Activated T-helper 2 cell treated with anti-CD3 and anti-CD28 coated beads, Interferon-gamma antibody, Interleukin-2, Interleukin-4, amounts not matched to agents 10 μg/mL and 5 μg/mL and 100 μg/mL, durations not matched to agents 14 hours and 24 hours and 36 hours (primary cell): Measurements from ENCODE around the gene ZNF467. TPM values are rescaled to one million over a fixed set of nuclear protein-coding genes. Genes with fewer than 3 reads are reported as not detected.
A peak's percentile ranks its signal among the peaks of the same experiment; 100 is the strongest.

ENCODE experiments used
- DNase-seq: peaks from one replicate; pipeline ENCODE4 v3.0.0; 2021; ENCODE audit warnings: low spot score
- H3K27ac Mint-ChIP-seq: one replicate; pipeline ENCODE4 v1.8.0; 2021; ENCODE audit warnings: mixed read lengths
- H3K27me3 Mint-ChIP-seq: one replicate; pipeline ENCODE4 v1.8.0; 2021; ENCODE audit warnings: low read depth, mixed read lengths
- H3K36me3 Mint-ChIP-seq: one replicate; pipeline ENCODE4 v1.8.0; 2021; ENCODE audit warnings: low read depth, mixed read lengths
- H3K4me1 Mint-ChIP-seq: one replicate; pipeline ENCODE4 v1.8.0; 2021; ENCODE audit warnings: low read depth, mixed read lengths
- H3K4me3 Mint-ChIP-seq: one replicate; pipeline ENCODE4 v1.8.0; 2021; ENCODE audit warnings: low read depth, mild to moderate bottlenecking, moderate library complexity, mixed read lengths
- H3K9me3 Mint-ChIP-seq: one replicate; pipeline ENCODE4 v1.8.0; 2021; ENCODE audit warnings: mixed read lengths
- intact Hi-C: fragments of 100-400 bp; cut with micrococcal nuclease; formaldehyde crosslinking; loops from one replicate; pipeline ENCODE4 v1.15.1; 2023
- total RNA-seq: library from RNA; stranded (reverse); gene quantifications from 2 replicates; pipeline ENCODE4 v1.2.3, GENCODE V29; 2022

The ZNF467 gene, protein sequence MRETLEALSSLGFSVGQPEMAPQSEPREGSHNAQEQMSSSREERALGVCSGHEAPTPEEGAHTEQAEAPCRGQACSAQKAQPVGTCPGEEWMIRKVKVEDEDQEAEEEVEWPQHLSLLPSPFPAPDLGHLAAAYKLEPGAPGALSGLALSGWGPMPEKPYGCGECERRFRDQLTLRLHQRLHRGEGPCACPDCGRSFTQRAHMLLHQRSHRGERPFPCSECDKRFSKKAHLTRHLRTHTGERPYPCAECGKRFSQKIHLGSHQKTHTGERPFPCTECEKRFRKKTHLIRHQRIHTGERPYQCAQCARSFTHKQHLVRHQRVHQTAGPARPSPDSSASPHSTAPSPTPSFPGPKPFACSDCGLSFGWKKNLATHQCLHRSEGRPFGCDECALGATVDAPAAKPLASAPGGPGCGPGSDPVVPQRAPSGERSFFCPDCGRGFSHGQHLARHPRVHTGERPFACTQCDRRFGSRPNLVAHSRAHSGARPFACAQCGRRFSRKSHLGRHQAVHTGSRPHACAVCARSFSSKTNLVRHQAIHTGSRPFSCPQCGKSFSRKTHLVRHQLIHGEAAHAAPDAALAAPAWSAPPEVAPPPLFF
- not detected in 2 replicates for total RNA-seq

DNA sequence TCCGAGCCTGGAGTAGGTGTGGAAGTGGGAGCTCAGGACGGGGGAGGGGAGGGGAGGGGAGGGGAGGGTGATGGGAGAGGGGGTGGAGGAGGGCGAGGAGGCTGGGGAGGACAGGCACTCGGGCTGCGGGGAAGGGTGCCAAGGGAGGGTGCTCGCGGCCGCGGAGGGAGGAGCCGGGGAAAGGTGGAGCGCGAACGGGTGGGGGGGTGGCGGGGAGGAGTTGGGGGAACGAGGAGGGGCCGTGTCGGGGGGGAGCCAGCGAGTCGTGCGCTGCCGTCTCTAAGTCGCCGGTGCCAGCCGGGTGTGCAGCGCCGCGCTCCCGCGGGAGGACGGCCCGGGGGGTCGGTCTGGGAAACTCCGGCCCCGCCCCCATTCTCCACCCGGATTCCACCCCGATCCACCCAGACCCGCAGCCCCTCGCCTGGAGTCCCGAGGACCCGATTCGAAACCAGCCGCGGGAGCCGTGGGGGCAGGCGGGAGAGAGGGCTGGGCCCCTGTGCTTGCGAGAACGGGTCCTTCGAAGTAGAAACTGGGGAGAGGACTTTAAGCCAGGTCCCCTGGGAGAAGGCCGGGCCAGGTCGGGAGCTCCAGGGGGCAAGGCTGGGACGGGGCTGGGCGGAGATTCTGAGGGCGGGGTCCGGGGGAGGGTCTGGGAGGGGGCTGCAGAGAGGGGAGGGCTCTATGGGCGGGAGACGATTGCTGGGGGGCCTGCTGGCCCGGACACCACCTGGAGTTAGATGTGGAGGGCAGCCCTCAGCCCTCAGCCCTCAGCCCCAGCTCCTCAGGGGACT lies at the start of gene ZNF467:
ZNF467 (minus strand) TSS at position 143 of the 791 bp plus-strand sequence. CDS start 2,556 bp downstream, outside the sequence.
- H3K27me3 Mint-ChIP-seq, result peaks cover 32% of the 10 kb centered on the region
- peaks cover 3% of the 10 kb centered on the region for H3K4me1 Mint-ChIP-seq
- peak within 1 kb of the TSS; percentile 57 for H3K4me3 Mint-ChIP-seq
- H3K36me3 Mint-ChIP-seq, result no peaks in the 10 kb centered on the region
- H3K27ac Mint-ChIP-seq, result no peak within 1 kb of the TSS
- DNase-seq, result no peak
- intact Hi-C loops, result loop anchor here (5.0 kb wide), 2 partner anchors 64 to 99 kb away; partner anchors contain the start of genes ATP6V0E2 and ZNF862
- no peaks in the 10 kb centered on the region for H3K9me3 Mint-ChIP-seq

DNA sequence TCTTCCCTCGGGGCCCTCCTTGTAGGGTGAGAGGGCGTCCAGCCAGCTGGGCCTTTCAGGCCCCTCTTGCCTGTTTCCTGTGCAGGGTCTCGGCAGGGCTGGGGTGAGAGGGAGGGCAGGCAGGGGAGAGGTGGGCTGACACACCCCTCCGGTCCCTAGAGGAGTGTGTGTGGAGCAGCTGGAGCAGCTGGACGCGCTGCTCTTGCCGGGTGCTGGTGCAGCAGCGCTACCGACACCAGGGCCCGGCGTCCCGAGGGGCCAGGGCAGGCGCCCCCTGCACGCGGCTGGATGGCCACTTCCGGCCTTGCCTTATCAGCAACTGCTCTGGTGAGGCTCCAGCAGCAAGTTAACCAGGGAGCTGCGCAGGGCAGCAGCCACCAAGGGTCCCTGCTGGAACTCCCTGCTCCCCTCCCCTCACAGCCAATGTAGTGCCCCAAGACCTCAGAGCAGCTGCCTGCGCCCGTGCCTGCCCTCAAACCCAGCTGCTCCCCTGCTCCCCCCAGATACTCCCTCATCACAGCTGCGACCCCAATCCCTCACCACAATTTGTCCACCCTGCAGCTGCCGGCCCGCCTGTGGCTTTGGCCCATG lies 49.1 kb upstream of the ZNF467 start:
- intact Hi-C loops, result no loop called here
- Mint-ChIP-seq H3K27ac (no peak overlapping the region), H3K27me3 (no peaks in the 10 kb centered on the region), H3K4me3 (no peak overlapping the region), H3K4me1 (no peaks in the 10 kb centered on the region), H3K36me3 (no peaks in the 10 kb centered on the region), H3K9me3 (no peaks in the 10 kb centered on the region)
- no peak for DNase-seq

DNA sequence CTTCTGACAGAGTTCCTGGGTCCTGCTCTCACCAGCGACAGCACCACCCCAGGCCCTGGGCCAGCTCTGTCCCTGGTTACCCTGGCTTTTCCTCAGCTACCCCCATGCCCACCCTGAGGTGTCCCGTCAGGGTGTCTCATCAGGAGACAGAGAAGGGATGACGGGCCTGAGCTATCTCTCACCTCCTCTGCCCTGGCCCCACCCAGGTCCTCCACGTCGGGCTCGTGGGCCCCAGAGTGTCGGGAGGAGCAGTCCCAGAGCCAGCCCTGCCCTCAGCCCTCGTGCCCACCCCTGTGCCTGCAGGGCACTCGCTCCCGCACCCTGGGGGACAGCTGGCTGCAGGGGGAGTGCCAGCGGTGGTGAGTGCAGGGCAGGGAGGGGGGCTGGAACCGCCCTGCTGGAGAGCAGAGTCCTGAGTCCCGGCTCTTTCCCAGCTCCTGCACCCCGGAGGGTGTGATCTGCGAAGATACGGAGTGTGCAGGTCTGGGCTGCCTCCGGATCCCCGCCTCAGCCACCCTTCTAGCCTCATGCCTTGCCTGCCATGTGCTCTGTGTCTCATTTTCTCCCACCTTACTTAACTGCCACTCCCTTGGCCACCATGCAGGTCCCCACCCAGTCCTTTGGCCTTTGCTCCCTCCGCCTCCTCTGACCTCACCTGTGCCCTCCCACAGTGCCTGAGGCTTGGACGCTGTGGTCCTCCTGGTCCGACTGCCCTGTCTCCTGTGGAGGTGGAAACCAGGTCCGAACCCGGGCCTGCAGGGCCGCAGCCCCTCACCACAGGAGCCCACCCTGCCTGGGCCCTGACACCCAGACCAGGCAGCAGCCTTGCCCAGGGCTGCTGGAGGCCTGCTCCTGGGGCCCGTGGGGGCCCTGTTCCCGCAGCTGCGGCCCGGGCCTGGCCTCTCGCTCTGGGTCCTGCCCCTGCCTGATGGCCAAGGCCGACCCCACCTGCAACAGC lies 48.1 kb upstream of the ZNF467 start:
- H3K4me1 Mint-ChIP-seq, result no peaks in the 10 kb centered on the region
- no peaks in the 10 kb centered on the region for H3K27me3 Mint-ChIP-seq
- no peaks in the 10 kb centered on the region for H3K9me3 Mint-ChIP-seq
- H3K4me3 Mint-ChIP-seq, result no peak overlapping the region
- H3K27ac Mint-ChIP-seq, result no peak overlapping the region
- DNase-seq, result no peak
- no peaks in the 10 kb centered on the region for H3K36me3 Mint-ChIP-seq
- intact Hi-C loops, result no loop called here

DNA sequence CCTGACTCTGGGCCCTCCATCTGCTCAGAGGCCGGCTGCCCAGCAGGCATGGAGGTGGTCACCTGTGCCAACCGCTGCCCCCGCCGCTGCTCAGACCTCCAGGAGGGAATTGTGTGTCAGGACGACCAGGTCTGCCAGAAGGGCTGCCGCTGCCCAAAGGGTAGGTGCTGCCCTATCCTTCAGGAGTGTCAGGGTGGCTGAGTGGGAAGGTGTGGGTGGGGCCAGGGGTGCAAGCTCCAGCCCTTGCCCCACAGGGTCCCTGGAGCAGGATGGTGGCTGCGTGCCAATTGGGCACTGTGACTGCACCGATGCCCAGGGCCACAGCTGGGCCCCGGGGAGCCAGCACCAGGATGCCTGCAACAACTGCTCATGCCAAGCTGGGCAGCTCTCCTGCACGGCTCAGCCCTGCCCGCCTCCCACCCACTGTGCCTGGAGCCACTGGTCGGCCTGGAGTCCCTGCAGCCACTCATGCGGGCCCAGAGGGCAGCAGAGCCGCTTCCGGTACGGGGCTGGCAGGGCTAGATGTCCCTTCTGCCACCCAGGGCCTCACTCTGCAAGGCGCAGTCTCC lies 47.3 kb upstream of the ZNF467 start:
- Mint-ChIP-seq H3K4me3 (no peak overlapping the region), H3K27me3 (no peaks in the 10 kb centered on the region), H3K27ac (no peak overlapping the region), H3K4me1 (no peaks in the 10 kb centered on the region), H3K9me3 (no peaks in the 10 kb centered on the region), H3K36me3 (no peaks in the 10 kb centered on the region)
- no peak for DNase-seq
- intact Hi-C loops, result no loop called here

DNA sequence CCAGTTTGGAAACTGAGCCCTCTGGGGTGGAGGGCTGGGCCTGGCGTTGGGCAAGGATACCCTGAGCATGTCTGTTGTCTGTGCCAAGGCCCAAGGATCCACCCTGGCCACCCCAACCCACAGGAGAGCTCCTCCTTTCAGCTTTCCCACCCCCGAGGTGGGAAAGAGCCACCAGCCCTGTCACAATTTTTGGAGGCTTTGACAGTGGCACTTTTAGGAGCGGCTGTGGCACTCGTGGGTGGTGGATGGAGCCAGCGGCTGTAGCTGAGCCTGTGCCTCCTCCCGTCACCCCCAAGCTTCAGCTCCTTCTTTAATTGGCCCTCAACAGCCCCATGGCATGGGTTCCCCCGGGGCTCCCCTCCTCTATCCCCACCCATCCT lies 46.6 kb upstream of the ZNF467 start:
- no peaks in the 10 kb centered on the region for H3K27me3 Mint-ChIP-seq
- no peak overlapping the region for H3K4me3 Mint-ChIP-seq
- H3K36me3 Mint-ChIP-seq, result no peaks in the 10 kb centered on the region
- H3K9me3 Mint-ChIP-seq, result no peaks in the 10 kb centered on the region
- H3K4me1 Mint-ChIP-seq, result no peaks in the 10 kb centered on the region
- intact Hi-C loops, result no loop called here
- DNase-seq, result no peak
- H3K27ac Mint-ChIP-seq, result no peak overlapping the region

DNA sequence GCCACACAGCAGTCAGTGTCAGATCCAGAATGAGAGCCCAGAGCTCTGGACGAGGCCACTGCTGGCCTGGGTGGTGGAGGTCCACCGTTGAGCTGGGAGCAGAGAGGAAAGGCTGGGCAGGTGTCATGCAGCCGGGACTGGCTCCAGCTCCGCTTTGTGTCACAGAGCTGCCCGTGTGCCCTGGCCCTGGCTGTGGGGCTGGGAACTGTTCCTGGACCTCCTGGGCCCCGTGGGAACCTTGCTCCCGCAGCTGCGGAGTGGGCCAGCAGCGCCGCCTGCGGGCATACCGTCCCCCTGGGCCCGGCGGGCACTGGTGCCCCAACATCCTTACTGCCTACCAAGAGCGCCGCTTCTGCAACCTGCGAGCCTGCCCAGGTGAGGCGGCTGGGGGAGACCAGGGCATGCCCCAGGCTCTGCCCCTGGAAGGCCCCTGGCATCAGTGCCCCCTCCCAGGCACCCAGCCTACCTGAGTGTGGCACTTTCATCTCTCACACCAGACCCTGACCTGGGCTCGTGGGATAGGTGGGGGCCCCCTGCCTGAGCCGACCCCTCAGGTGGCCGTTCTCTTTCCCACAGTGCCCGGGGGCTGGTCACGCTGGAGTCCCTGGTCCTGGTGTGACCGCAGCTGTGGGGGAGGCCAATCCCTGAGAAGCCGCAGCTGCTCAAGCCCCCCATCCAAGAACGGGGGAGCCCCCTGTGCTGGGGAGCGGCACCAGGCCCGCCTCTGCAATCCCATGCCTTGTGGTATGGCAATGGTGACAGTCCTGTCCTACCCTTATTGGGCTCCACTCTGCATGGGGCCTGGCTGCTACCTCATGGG lies 46.0 kb upstream of the ZNF467 start:
- H3K9me3 Mint-ChIP-seq, result no peaks in the 10 kb centered on the region
- no peaks in the 10 kb centered on the region for H3K27me3 Mint-ChIP-seq
- no peaks in the 10 kb centered on the region for H3K4me1 Mint-ChIP-seq
- DNase-seq, result no peak
- no peak overlapping the region for H3K27ac Mint-ChIP-seq
- no peaks in the 10 kb centered on the region for H3K36me3 Mint-ChIP-seq
- H3K4me3 Mint-ChIP-seq, result no peak overlapping the region
- intact Hi-C loops, result no loop called here

DNA sequence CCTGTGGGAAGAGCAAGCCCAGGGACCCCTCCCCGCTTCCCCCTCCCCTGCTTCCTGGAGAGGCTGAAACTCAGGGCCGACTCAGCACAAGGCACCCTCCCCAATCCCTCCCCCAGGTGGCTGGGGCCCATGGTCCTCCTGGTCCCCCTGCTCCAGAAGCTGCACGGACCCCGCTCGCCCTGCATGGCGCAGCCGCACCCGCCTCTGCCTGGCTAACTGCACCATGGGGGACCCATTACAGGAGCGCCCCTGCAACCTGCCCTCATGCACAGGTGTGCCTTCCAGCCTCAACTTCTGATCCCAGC lies 45.1 kb upstream of the ZNF467 start:
- Mint-ChIP-seq H3K36me3 (no peaks in the 10 kb centered on the region), H3K4me1 (no peaks in the 10 kb centered on the region), H3K27ac (no peak overlapping the region), H3K27me3 (no peaks in the 10 kb centered on the region), H3K9me3 (no peaks in the 10 kb centered on the region), H3K4me3 (no peak overlapping the region)
- no peak for DNase-seq
- intact Hi-C loops, result no loop called here

DNA sequence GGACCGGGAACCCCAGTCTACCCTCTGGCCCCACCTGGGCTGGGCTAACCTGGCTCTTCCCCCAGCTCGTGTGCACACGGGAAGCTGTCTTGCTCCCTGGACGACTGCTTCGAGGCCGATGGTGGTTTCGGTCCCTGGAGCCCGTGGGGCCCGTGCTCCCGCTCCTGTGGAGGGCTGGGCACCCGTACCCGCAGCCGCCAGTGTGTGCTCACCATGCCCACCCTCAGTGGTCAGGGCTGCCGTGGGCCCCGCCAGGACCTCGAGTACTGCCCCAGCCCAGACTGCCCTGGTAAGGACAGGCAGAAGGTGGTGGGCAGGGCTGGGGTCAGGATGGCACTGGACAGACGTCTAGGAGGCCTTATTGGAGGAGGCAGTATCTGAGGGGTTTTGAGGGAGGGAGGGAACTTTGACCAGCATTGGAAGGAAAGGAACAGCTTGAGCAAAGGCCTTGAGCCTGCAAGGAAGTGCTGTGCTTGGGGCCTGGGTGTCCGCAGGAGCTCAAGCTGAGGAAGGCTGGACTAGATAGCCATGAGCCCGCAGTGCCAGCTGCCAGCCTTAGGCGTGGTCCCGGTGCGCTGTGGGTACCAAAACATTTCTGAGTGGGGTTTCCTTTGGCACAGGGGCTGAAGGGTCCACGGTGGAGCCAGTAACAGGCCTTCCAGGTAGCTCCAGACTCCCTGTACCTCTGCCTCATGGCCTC lies 44.6 kb upstream of the ZNF467 start:
- intact Hi-C loops, result no loop called here
- no peaks in the 10 kb centered on the region for H3K27me3 Mint-ChIP-seq
- DNase-seq, result no peak
- H3K4me1 Mint-ChIP-seq, result no peaks in the 10 kb centered on the region
- no peaks in the 10 kb centered on the region for H3K9me3 Mint-ChIP-seq
- H3K27ac Mint-ChIP-seq, result no peak overlapping the region
- H3K36me3 Mint-ChIP-seq, result no peaks in the 10 kb centered on the region
- no peak overlapping the region for H3K4me3 Mint-ChIP-seq

DNA sequence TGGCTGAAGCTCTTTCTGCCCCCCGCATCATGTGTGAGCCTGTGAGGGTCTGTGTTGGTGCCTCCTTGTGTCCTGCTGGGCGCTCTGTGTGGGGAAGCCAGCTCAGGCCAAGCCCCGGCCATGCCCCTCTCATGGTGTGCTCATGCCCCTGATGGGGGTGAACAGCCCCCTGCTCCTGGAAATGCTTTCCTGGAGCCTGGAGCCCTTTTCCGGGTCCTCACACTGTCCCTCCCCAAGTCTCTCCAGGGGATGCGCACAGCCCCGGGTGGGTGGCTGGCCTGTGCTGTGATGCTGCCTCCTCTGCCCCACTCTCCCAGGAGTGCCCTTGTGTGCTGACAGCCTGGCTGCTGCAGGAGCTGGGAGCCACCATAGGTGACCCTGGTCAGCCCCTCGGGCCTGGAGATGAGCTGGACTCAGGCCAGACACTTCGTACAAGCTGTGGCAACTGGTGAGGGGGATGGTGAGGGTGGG lies 43.9 kb upstream of the ZNF467 start:
- intact Hi-C loops, result no loop called here
- no peaks in the 10 kb centered on the region for H3K9me3 Mint-ChIP-seq
- no peak overlapping the region for H3K27ac Mint-ChIP-seq
- no peak for DNase-seq
- H3K27me3 Mint-ChIP-seq, result no peaks in the 10 kb centered on the region
- H3K36me3 Mint-ChIP-seq, result no peaks in the 10 kb centered on the region
- no peak overlapping the region for H3K4me3 Mint-ChIP-seq
- H3K4me1 Mint-ChIP-seq, result no peaks in the 10 kb centered on the region

DNA sequence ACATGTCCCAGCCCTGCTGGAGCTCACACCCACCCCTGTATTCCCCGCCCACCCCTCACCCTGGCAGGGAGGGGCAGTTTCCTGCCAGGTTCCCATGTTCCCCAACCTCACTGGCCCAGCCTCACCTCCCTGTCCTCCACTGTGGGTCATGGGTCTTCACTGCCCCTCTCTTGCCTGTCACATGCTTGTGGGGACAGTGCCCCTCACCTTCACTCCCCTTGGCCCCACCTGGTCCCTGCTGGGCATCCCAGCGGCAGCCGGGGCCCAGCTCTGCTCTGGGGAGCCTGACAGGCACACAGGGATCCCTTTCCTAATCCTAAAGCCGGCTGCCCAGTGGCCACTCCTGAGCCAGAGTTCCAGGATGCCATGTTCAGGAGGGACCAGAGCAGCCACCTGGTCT lies 43.4 kb upstream of the ZNF467 start:
- no peak for DNase-seq
- Mint-ChIP-seq H3K36me3 (no peaks in the 10 kb centered on the region), H3K9me3 (no peaks in the 10 kb centered on the region), H3K27me3 (no peaks in the 10 kb centered on the region), H3K4me1 (no peaks in the 10 kb centered on the region), H3K4me3 (no peak overlapping the region), H3K27ac (no peak overlapping the region)
- intact Hi-C loops, result no loop called here

DNA sequence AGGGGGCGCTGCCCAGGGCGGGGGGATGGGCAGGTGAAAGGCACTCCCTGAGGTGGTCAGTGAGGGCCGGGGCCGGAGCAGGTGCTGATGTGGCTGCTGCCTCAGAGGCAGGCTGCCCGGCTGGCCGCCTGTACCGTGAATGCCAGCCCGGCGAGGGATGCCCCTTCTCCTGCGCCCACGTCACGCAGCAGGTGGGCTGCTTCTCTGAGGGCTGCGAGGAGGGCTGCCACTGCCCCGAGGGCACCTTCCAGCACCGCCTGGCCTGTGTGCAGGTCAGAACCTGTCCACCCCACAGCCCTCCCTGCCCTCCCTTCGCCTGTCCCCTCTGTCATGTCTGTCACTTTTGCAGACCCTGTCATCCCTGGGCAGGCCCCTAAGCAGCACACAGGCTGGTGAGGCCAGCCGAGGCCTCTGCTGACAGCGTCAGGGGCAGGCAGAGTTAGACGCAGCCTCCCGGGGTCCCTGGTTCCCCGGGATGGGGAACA lies 42.9 kb upstream of the ZNF467 start:
- H3K4me1 Mint-ChIP-seq, result no peaks in the 10 kb centered on the region
- H3K4me3 Mint-ChIP-seq, result no peak overlapping the region
- H3K36me3 Mint-ChIP-seq, result no peaks in the 10 kb centered on the region

More for the DNA sequence above, 42.9 kb upstream of the ZNF467 start:
- no peak for DNase-seq
- Mint-ChIP-seq H3K27me3 (no peaks in the 10 kb centered on the region), H3K27ac (no peak overlapping the region), H3K9me3 (no peaks in the 10 kb centered on the region)
- intact Hi-C loops, result no loop called here
